IMR-90 (cell line): ENCODE results near the gene ANGEL1. TPM values are rescaled to one million over a fixed set of nuclear protein-coding genes. Genes with fewer than 3 reads are reported as not detected.

Experiments
- ATAC-seq: fragments of 200-7000 bp; cut with Tn5 transposase; 2 replicates; pipeline ENCODE4 v1.9.1; 2020; ENCODE audit warnings: low read depth, mild to moderate bottlenecking, moderate library complexity
- BruUV-seq: library from RNA; stranded (reverse); fragments of 400-500 nt; replicated peaks from 2 replicates; lab custom pipeline; 2021; lab: Mats Ljungman, UMichigan
- CTCF ChIA-PET: fragments of 300-600 bp; formaldehyde crosslinking; extraction: SDS; loops from one replicate; lab custom pipeline; 2021; ENCODE audit warnings: antibody characterized with exemption; lab: Yijun Ruan, JAX
- POLR2A ChIA-PET: fragments of 300-600 bp; sonication (Branson Sonifier 250); formaldehyde crosslinking; loops from one replicate; lab custom pipeline; 2022; ENCODE audit warnings: antibody characterized with exemption; ENCODE audit not compliant: unreplicated experiment; lab: Charles Lee
- DNase-seq: peaks from one replicate; pipeline ENCODE4 v3.0.0; 2013
- H2AFZ ChIP-seq: replicated peaks from 2 replicates; pipeline ENCODE3; 2013; ENCODE audit warnings: low read length, mild to moderate bottlenecking; ENCODE audit not compliant: poor library complexity
- H2AK5ac ChIP-seq: 2 replicates; pipeline ENCODE4 v1.6.1; 2013; ENCODE audit warnings: low read depth, low read length, inconsistent platforms
- H2AK9ac ChIP-seq: replicated peaks from 2 replicates; pipeline ENCODE3; 2013; ENCODE audit warnings: mild to moderate bottlenecking, low read depth, low read length, moderate library complexity; ENCODE audit not compliant: poor library complexity
- H2BK120ac ChIP-seq: 2 replicates; pipeline ENCODE4 v1.6.1; 2013; ENCODE audit warnings: low read depth, low read length, inconsistent platforms
- H2BK15ac ChIP-seq: 3 replicates; pipeline ENCODE4 v1.6.1; 2013; ENCODE audit warnings: low read depth, low read length, inconsistent platforms
- H2BK20ac ChIP-seq: 2 replicates; pipeline ENCODE4 v1.6.1; 2013; ENCODE audit warnings: low read depth, mild to moderate bottlenecking, inconsistent platforms, low read length, moderate library complexity
- H2BK5ac ChIP-seq: 2 replicates; pipeline ENCODE4 v1.6.1; 2013; ENCODE audit warnings: mild to moderate bottlenecking, low read depth, low read length, inconsistent platforms; ENCODE audit not compliant: poor library complexity, severe bottlenecking
- H3K14ac ChIP-seq: replicated peaks from 2 replicates; pipeline ENCODE4 v1.6.1; 2013; ENCODE audit warnings: low read depth, low read length, inconsistent platforms
- H3K18ac ChIP-seq: 2 replicates; pipeline ENCODE4 v1.6.1; 2013; ENCODE audit warnings: low read depth, low read length, control low read depth
- H3K23ac ChIP-seq: 2 replicates; pipeline ENCODE4 v1.6.1; 2013; ENCODE audit warnings: low read depth, low read length, inconsistent platforms
- H3K27ac ChIP-seq: 2 replicates; pipeline ENCODE4 v1.5.1; 2013; ENCODE audit warnings: mild to moderate bottlenecking, control low read depth, low read length; ENCODE audit not compliant: insufficient read depth
- H3K27me3 ChIP-seq: 2 replicates; pipeline ENCODE4 v1.6.1; 2013; ENCODE audit warnings: low read length; ENCODE audit not compliant: control insufficient read depth, insufficient read depth
- H3K36me3 ChIP-seq: 2 replicates; pipeline ENCODE4 v1.6.1; 2013; ENCODE audit warnings: low read length, mixed read lengths; ENCODE audit not compliant: control insufficient read depth, insufficient read depth
- H3K4ac ChIP-seq: 2 replicates; pipeline ENCODE4 v1.6.1; 2013; ENCODE audit warnings: low read depth, low read length, inconsistent platforms
- H3K4me1 ChIP-seq: 2 replicates; pipeline ENCODE4 v1.6.1; 2013; ENCODE audit warnings: low read length, mixed read lengths; ENCODE audit not compliant: control insufficient read depth, insufficient read depth
- H3K4me2 ChIP-seq: 2 replicates; pipeline ENCODE4 v1.6.1; 2013; ENCODE audit warnings: low read depth, mild to moderate bottlenecking, control low read depth, low read length, moderate library complexity
- H3K4me3 ChIP-seq: 2 replicates; pipeline ENCODE4 v1.5.1; 2013; ENCODE audit warnings: low read depth, mild to moderate bottlenecking, control low read depth, low read length, moderate library complexity; ENCODE audit not compliant: insufficient read depth
- H3K56ac ChIP-seq: 2 replicates; pipeline ENCODE4 v1.6.1; 2013; ENCODE audit warnings: low read length, inconsistent platforms; ENCODE audit not compliant: insufficient read depth; ENCODE audit errors: extremely low read depth
- H3K79me1 ChIP-seq, 2 experiments: 2 replicates each; pipeline ENCODE4 v1.6.1; 2013; ENCODE audit warnings: low read length in 2 of 2, inconsistent platforms in 1 of 2, low read depth in 1 of 2
- H3K9ac ChIP-seq: 2 replicates; pipeline ENCODE4 v1.6.1; 2013; ENCODE audit warnings: low read depth, low read length, control low read depth
- H3K9me1 ChIP-seq: 2 replicates; pipeline ENCODE4 v1.6.1; 2013; ENCODE audit warnings: low read length, inconsistent platforms; ENCODE audit not compliant: insufficient read depth
- H3K9me3 ChIP-seq: 2 replicates; pipeline ENCODE4 v1.6.1; 2013; ENCODE audit warnings: low read length; ENCODE audit not compliant: control insufficient read depth, insufficient read depth
- H4K20me1 ChIP-seq: 2 replicates; pipeline ENCODE4 v1.6.1; 2013; ENCODE audit warnings: low read length, inconsistent platforms; ENCODE audit not compliant: insufficient read depth
- H4K5ac ChIP-seq: 2 replicates; pipeline ENCODE4 v1.6.1; 2013; ENCODE audit warnings: mild to moderate bottlenecking, low read depth, low read length, control low read depth
- H4K8ac ChIP-seq, 2 experiments: 2 replicates each; pipeline ENCODE4 v1.6.1; 2013; ENCODE audit warnings: low read depth in 2 of 2, low read length in 2 of 2, control low read depth in 1 of 2, inconsistent platforms in 1 of 2
- H4K91ac ChIP-seq: 2 replicates; pipeline ENCODE4 v1.6.1; 2013; ENCODE audit warnings: low read depth, low read length, inconsistent platforms; ENCODE audit not compliant: insufficient read depth
- BHLHE40 ChIP-seq: fragments of 150-350 bp; IDR thresholded peaks from 2 replicates; pipeline ENCODE4 v1.6.1; 2016; ENCODE audit warnings: mild to moderate bottlenecking, low read depth, low read length
- CEBPB ChIP-seq: IDR thresholded peaks from 2 replicates; pipeline ENCODE4 v1.6.1; 2012; ENCODE audit warnings: low read depth, low read length, improper control_type of control experiment
- CHD1 ChIP-seq: IDR thresholded peaks from 2 replicates; pipeline ENCODE4 v1.6.1; 2012; ENCODE audit warnings: low read depth, low read length, improper control_type of control experiment
- MAFK ChIP-seq: IDR thresholded peaks from 2 replicates; pipeline ENCODE4 v1.6.1; 2012; ENCODE audit warnings: low read depth, low read length, improper control_type of control experiment
- MXI1 ChIP-seq: IDR thresholded peaks from 2 replicates; pipeline ENCODE4 v1.6.1; 2012; ENCODE audit warnings: low read depth, mild to moderate bottlenecking, low read length, moderate library complexity, borderline replicate concordance
- RAD21 ChIP-seq: IDR thresholded peaks from 2 replicates; pipeline ENCODE4 v1.6.1; 2012; ENCODE audit warnings: low read length, improper control_type of control experiment
- RCOR1 ChIP-seq: IDR thresholded peaks from 2 replicates; pipeline ENCODE4 v1.6.1; 2012; ENCODE audit warnings: mild to moderate bottlenecking, low read length, improper control_type of control experiment; ENCODE audit not compliant: insufficient replicate concordance
- WGBS, 2 experiments: methylation state at CpG; one replicate each; pipeline versions ENCODE4 v1.1.5 to v1.1.7; 2013; ENCODE audit warnings: missing lambda C conversion rate in 2 of 2; ENCODE audit not compliant: insufficient read length in 1 of 2; ENCODE audit errors: extremely low coverage in 2 of 2; 5-methylcytosine and 5-hydroxymethylcytosine counted together
- dilution Hi-C: fragments of 300-500 bp; cut with HindIII; formaldehyde crosslinking; loops from one replicate; pipeline ENCODE4 v1.14.3; 2018; ENCODE audit warnings: low sequenced_read_pairs; ENCODE audit not compliant: unreplicated experiment
- in situ Hi-C: fragments of 300-500 bp; cut with MboI; formaldehyde crosslinking; loops from 3 replicates; pipeline ENCODE4 v1.14.3; 2019; ENCODE audit warnings: low sequenced_read_pairs, inconsistent platforms, mixed read lengths
- intact Hi-C: fragments of 100-400 bp; cut with micrococcal nuclease; formaldehyde crosslinking; loops from 2 replicates; pipeline ENCODE4 v1.10.0; 2022
- polyA plus RNA-seq, 3 experiments: library from polyadenylated mRNA; depleted of rRNA; stranded (reverse); fragments of >200 nt; gene quantifications; 2 replicates each; pipeline ENCODE4 v1.2.3, GENCODE V29; 2012; ENCODE audit warnings: low replicate concordance in 1 of 3
- total RNA-seq: library from RNA; depleted of rRNA; stranded (reverse); fragments of >200 nt; gene quantifications from 2 replicates; pipeline ENCODE4 v1.2.3, GENCODE V29; 2012
- TF ChIP-seq, protein P1 (sequence below): fragments of 150-350 bp; IDR thresholded peaks from 2 replicates; pipeline ENCODE4 v1.6.1; 2017; ENCODE audit warnings: mild to moderate bottlenecking, antibody characterized with exemption, low read length, low read depth
- TF ChIP-seq, protein P2 (sequence below): conservative IDR thresholded peaks from 2 replicates; pipeline ENCODE4 v1.5.1; 2012; ENCODE audit warnings: mild to moderate bottlenecking, low read depth, low read length, improper control_type of control experiment
- TF ChIP-seq, protein P3 (sequence below): fragments of 150-350 bp; IDR thresholded peaks from 2 replicates; pipeline ENCODE4 v1.6.1; 2016; ENCODE audit warnings: low read depth, mild to moderate bottlenecking, low read length, moderate library complexity, borderline replicate concordance

ANGEL1 gene
- total and polyA plus RNA-seq, 2 of the 4 experiments (the other 2 are of a cell fraction), result 4.1 to 10.0 TPM

DNA sequence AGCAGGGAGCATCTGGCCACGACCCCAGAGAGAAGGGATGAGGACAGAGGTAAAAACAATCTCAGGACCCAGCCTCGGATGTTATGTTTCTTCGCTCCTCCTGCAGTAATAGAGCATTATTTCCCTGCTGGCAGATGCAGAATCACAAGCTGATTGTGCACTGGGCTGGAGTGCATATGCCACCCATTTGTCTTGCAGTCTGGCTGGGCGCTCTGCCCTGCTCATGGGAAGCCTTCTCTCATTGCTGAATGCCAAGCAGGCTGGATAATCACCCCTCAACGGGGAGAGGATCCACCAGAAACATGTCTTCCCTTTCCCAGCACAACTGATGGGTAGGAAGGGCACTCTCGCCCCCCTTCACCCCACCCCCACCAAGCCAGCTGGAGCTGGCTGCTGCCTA is 59.9 kb downstream of the ANGEL1 start:
- H3K4me2 ChIP-seq, result no peak overlapping the region
- H3K14ac ChIP-seq, result no peak overlapping the region
- H3K27ac ChIP-seq, result no peak overlapping the region
- no peaks in the 10 kb centered on the region for H3K79me1 ChIP-seq
- POLR2A ChIA-PET, result no interaction called here
- no peaks in the 10 kb centered on the region for H3K4me1 ChIP-seq
- H3K9ac ChIP-seq, result no peak overlapping the region
- H4K5ac ChIP-seq, result no peak overlapping the region
- H2AK5ac ChIP-seq, result no peak overlapping the region
- no peaks in the 10 kb centered on the region; the same call in 1 of the 2 replicates for H3K9me1 ChIP-seq
- dilution Hi-C loops (no loop called here), in situ Hi-C loops (no loop called here), intact Hi-C loops (no loop called here)
- no TSS peak for BruUV-seq
- no peaks in the 10 kb centered on the region; the same call in 1 of the 2 replicates for H3K27me3 ChIP-seq
- no peak overlapping the region for H4K8ac ChIP-seq
- no peak overlapping the region for H3K4ac ChIP-seq
- H4K20me1 ChIP-seq, result no peaks in the 10 kb centered on the region
- no peak overlapping the region for H3K4me3 ChIP-seq
- ATAC-seq (no peak), DNase-seq (no peak)
- H3K23ac ChIP-seq, result no peak overlapping the region
- no peak overlapping the region for H4K91ac ChIP-seq
- TF ChIP-seq MAFK, result no peak
- TF ChIP-seq, protein P1, sequence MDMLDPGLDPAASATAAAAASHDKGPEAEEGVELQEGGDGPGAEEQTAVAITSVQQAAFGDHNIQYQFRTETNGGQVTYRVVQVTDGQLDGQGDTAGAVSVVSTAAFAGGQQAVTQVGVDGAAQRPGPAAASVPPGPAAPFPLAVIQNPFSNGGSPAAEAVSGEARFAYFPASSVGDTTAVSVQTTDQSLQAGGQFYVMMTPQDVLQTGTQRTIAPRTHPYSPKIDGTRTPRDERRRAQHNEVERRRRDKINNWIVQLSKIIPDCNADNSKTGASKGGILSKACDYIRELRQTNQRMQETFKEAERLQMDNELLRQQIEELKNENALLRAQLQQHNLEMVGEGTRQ, result no peak
- TF ChIP-seq CHD1, result no peak
- TF ChIP-seq RCOR1, result no peak
- no peak for TF ChIP-seq MXI1
- no peak for TF ChIP-seq BHLHE40
- TF ChIP-seq, protein P2, sequence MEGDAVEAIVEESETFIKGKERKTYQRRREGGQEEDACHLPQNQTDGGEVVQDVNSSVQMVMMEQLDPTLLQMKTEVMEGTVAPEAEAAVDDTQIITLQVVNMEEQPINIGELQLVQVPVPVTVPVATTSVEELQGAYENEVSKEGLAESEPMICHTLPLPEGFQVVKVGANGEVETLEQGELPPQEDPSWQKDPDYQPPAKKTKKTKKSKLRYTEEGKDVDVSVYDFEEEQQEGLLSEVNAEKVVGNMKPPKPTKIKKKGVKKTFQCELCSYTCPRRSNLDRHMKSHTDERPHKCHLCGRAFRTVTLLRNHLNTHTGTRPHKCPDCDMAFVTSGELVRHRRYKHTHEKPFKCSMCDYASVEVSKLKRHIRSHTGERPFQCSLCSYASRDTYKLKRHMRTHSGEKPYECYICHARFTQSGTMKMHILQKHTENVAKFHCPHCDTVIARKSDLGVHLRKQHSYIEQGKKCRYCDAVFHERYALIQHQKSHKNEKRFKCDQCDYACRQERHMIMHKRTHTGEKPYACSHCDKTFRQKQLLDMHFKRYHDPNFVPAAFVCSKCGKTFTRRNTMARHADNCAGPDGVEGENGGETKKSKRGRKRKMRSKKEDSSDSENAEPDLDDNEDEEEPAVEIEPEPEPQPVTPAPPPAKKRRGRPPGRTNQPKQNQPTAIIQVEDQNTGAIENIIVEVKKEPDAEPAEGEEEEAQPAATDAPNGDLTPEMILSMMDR, result no peak
- no peak for TF ChIP-seq CEBPB
- no peak for TF ChIP-seq RAD21
- TF ChIP-seq, protein P3, sequence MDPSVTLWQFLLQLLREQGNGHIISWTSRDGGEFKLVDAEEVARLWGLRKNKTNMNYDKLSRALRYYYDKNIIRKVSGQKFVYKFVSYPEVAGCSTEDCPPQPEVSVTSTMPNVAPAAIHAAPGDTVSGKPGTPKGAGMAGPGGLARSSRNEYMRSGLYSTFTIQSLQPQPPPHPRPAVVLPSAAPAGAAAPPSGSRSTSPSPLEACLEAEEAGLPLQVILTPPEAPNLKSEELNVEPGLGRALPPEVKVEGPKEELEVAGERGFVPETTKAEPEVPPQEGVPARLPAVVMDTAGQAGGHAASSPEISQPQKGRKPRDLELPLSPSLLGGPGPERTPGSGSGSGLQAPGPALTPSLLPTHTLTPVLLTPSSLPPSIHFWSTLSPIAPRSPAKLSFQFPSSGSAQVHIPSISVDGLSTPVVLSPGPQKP, result no peak
- no peak overlapping the region for H2BK15ac ChIP-seq
- H3K36me3 ChIP-seq, result no peaks in the 10 kb centered on the region
- H2BK120ac ChIP-seq, result no peak overlapping the region
- CTCF ChIA-PET, result no interaction called here
- H3K18ac ChIP-seq, result no peak overlapping the region
- no peak overlapping the region for H3K56ac ChIP-seq
- no peaks in the 10 kb centered on the region for H3K9me3 ChIP-seq
- H2AFZ ChIP-seq, result no peak overlapping the region
- WGBS, 2 experiments, result 53% methylated on average over 3 of the region's 6 CpGs; no CpG with 5 or more reads in 1 of the 2 experiments
- H2BK20ac ChIP-seq, result no peak overlapping the region
- no peak overlapping the region for H2AK9ac ChIP-seq
- H2BK5ac ChIP-seq, result no peak overlapping the region
